ENCODE measurements around the gene GAS2. TPM values are rescaled to one million over a fixed set of nuclear protein-coding genes. Genes with fewer than 3 reads are reported as not detected.

Gene GAS2
- total RNA-seq, 2 donors from 2014 or later, result 0.95 TPM; not detected in 1

DNA sequence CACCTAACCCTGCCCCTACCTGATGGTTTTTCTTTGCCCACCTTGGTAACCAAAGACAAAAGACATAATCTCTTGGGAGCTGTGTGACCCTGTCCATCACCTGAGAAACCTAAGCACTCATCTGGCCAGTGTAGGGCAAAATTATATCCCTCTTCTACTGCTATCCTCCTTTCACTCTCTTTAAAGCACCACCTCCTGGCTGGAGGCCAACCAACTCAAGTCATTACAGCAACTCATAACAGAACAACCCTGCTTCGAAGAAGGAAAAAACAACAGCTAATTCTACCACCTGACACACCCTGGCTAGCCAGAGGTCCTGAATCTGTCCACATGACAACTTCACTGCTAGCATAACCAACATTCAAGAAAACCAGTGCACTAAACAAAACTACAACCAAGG lies 45.5 kb downstream of the GAS2 start:
- ATAC-seq (ENCODE audit: insufficient number of reproducible peaks, low FRiP score, low read depth) (no peak), DNase-seq (ENCODE audit: low spot score) (no peak)
- H3K36me3 ChIP-seq, result no peaks in the 10 kb centered on the region
- H3K27ac ChIP-seq, result no peak overlapping the region
- no peak overlapping the region for H3K4me3 ChIP-seq
- no peaks in the 10 kb centered on the region for H3K4me1 ChIP-seq (ENCODE audit: control insufficient read depth in 1 of 2, low read depth in 2 of 2)
- H3K9me3 ChIP-seq, result no peaks in the 10 kb centered on the region
- TF ChIP-seq CTCF (IDR thresholded peaks at IDR 0.05), result no peak
- no peaks in the 10 kb centered on the region for H3K27me3 ChIP-seq (replicated peaks; ENCODE audit: insufficient read depth)

GRCh38 chr11:22713336-22713735 lies 46.9 kb downstream of the GAS2 start:
- no peak for DNase-seq (ENCODE audit: low spot score)
- Histone ChIP-seq H3K36me3 (no peaks in the 10 kb centered on the region), H3K4me1 (ENCODE audit: control insufficient read depth in 1 of 2, low read depth in 2 of 2) (no peaks in the 10 kb centered on the region), H3K4me3 (no peak overlapping the region), H3K9me3 (no peaks in the 10 kb centered on the region), H3K27me3 (replicated peaks; ENCODE audit: insufficient read depth) (no peaks in the 10 kb centered on the region), H3K27ac (no peak overlapping the region)
- no peak for TF ChIP-seq CTCF (IDR thresholded peaks at IDR 0.05)
- no peak for ATAC-seq (ENCODE audit: insufficient number of reproducible peaks, low FRiP score, low read depth)

- Histone ChIP-seq H3K4me1 (ENCODE audit: control insufficient read depth in 1 of 2, low read depth in 2 of 2) (no peaks in the 10 kb centered on the region), H3K36me3 (no peaks in the 10 kb centered on the region), H3K9me3 (no peaks in the 10 kb centered on the region), H3K4me3 (no peak overlapping the region), H3K27ac (no peak overlapping the region), H3K27me3 (replicated peaks; ENCODE audit: insufficient read depth) (no peaks in the 10 kb centered on the region)
- DNase-seq (ENCODE audit: low spot score), result no peak
- TF ChIP-seq CTCF (IDR thresholded peaks at IDR 0.05), result no peak
- no peak for ATAC-seq (ENCODE audit: insufficient number of reproducible peaks, low FRiP score, low read depth)
Observed at GRCh38 chr11:22715971-22716370, 49.6 kb downstream of the GAS2 start.

GRCh38 chr11:22720457-22720856 lies 54.0 kb downstream of the GAS2 start:
- H3K27ac ChIP-seq, result no peak overlapping the region
- TF ChIP-seq CTCF (IDR thresholded peaks at IDR 0.05), result no peak
- H3K4me1 ChIP-seq (ENCODE audit: control insufficient read depth in 1 of 2, low read depth in 2 of 2), result no peaks in the 10 kb centered on the region
- no peak overlapping the region for H3K4me3 ChIP-seq
- DNase-seq (ENCODE audit: low spot score) (no peak), ATAC-seq (ENCODE audit: insufficient number of reproducible peaks, low FRiP score, low read depth) (no peak)
- peaks cover 3% of the 10 kb centered on the region for H3K27me3 ChIP-seq (replicated peaks; ENCODE audit: insufficient read depth)
- H3K36me3 ChIP-seq, result no peaks in the 10 kb centered on the region
- H3K9me3 ChIP-seq, result no peaks in the 10 kb centered on the region

- no peak overlapping the region for H3K27ac ChIP-seq
- no peak for TF ChIP-seq CTCF (IDR thresholded peaks at IDR 0.05)
- no peak for ATAC-seq (ENCODE audit: insufficient number of reproducible peaks, low FRiP score, low read depth)
- no peak overlapping the region for H3K4me3 ChIP-seq
- H3K4me1 ChIP-seq (ENCODE audit: control insufficient read depth in 1 of 2, low read depth in 2 of 2), result no peaks in the 10 kb centered on the region
- no peaks in the 10 kb centered on the region for H3K36me3 ChIP-seq
- DNase-seq (ENCODE audit: low spot score), result no peak
- H3K27me3 ChIP-seq (replicated peaks; ENCODE audit: insufficient read depth), result peaks cover 3% of the 10 kb centered on the region
- H3K9me3 ChIP-seq, result no peaks in the 10 kb centered on the region
Observed at GRCh38 chr11:22723274-22723673, 56.9 kb downstream of the GAS2 start.
